NCI-H748 (cell line): Measurements from ENCODE around the gene C20orf141.
"Not testable (repeated sequence)": the region's sequence is repeated elsewhere in the genome, so short reads cannot be mapped to it uniquely, and the experiment has no call there.

Experiments
- DNase-seq: peaks from one replicate; lab custom pipeline; 2025; ENCODE audit not compliant: unreplicated experiment; lab: John Stamatoyannopoulos, UW

C20orf141 gene

DNA sequence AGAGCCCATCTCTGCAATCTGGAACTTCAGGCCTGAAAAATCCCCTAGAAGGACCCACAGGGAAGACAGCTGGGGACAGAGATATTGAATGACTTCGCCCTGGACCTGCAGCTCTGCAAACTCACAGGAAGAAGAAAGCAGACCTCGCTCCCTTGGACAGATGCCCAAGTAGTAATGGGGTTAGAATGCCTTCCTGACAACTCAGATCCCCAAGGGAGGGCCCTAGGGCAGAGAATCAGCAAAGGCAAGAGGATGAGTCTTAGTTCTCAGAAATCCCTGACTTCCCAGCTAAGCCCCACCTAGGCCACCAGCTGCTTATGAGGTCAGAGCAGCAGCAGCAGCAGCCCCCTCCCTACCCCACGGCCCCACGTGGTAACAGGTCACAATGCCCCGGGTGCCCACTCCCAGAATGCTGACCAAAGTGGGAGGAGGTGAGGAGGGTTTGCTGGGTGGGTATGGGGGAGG is at the start of gene C20orf141:
TSS of gene C20orf141 (plus strand) at position 401 of the 465 bp plus-strand sequence. CDS start 198 bp downstream, outside the sequence.
- no peak for DNase-seq

DNA sequence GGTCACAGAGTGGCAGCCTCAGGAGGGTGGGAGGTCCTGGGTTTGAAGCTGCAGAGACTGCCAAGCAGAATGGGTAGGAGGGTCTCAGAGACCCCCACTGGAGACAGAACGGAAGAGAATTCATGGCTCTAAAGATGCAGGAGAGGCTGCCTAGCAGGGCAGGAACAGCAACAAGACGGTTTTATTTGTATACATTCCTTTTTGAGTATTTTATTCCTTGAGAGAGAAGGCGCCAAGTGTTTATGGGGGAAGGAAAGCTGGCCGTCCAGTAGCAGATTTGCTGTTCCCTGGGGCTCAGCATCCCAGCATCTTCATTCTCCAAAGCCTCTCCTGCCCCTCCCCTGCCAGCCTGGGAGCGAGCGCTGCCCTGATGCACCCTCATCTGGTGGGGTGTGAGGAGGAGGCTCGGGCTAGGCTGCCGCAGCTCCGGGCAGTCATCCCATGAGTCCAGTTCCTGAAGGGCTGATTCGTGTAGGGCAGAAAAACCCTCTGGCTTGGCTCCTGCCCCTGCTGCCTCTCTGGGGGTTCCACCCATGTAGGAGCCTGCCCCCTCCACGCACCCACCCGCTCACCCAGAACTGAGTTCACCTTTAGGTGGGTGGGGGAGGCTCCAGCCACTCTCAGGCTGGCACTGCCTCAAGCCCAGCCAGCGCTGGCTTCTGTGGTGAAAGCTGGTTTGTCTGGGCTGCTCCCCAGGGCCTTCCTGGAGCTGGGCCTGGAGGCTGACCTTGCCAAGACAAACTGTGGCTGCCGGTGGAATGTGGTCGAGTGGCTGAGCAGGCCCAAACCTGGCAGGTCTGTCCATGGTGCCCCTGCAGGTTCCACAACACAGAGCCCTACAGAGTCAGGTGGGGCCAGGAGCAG is 46.8 kb upstream of the C20orf141 start:
- DNase-seq, result no peak

GRCh38 chr20:2768632-2769015 is 46.2 kb upstream of the C20orf141 start:
- DNase-seq, result no peak

DNA sequence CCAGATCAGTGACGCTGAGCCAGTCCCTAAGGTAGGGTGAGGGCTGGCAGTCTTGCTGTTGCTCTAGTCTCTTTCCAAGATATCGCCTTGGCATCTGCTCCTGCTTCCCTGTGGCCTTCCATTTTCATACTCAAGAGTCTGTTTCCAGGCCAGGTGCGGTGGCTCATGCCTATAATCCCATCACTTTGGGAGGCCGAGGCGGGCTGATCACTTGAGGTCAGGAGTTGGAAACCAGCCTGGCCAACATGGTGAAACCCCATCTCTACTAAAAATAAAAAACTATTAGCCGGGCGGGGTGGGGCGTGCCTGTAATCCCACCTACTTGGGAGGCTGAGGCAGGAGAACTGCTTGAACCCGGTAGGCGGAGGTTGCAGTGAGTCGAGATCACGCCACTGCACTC is 44.7 kb upstream of the C20orf141 start:
- not testable (repeated sequence) for DNase-seq

DNA sequence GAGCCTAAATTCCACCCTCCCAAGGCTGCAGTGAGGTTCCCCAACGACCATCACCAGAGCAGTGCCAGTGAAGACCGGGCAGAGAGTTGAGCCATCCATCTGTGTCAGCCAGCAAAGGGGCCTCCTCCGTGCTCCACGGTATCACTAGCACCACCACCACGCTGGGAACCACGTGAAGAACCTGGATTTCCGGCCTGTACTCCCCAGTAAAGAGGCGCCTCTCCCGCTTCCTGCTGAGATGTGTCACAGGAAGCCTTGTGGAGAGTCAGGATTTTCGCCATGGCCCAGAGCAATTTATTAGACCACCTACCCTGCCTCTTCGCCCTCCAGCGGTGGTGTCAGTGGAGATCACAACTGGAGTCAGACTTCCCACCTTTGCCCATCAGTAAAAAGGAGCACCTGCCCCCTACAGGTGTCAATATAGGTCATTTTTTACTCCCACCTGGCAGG is 43.1 kb upstream of the C20orf141 start:
- no peak for DNase-seq

- no peak for DNase-seq
These were observed 41.0 kb upstream of the C20orf141 start for GRCh38 chr20:2773812-2774211.

DNA sequence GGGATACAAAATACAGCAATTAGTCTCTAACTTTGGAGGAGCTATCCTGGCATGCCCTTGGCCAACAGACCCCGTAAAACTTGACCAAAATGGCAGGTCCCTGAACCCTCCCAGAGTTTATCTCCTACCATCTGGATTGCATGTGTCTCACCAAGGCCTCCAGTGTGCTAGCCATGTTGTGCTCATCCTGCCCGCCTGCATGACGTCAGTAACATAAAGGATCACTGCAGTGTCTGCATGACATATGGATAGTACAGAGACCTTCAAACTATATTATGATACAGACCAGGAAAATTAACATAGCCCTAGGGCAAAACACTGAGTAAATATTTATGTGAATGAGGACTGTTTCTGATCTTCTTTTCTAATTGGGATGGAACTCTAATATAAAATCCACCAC is 39.6 kb upstream of the C20orf141 start:
- no peak for DNase-seq

DNA sequence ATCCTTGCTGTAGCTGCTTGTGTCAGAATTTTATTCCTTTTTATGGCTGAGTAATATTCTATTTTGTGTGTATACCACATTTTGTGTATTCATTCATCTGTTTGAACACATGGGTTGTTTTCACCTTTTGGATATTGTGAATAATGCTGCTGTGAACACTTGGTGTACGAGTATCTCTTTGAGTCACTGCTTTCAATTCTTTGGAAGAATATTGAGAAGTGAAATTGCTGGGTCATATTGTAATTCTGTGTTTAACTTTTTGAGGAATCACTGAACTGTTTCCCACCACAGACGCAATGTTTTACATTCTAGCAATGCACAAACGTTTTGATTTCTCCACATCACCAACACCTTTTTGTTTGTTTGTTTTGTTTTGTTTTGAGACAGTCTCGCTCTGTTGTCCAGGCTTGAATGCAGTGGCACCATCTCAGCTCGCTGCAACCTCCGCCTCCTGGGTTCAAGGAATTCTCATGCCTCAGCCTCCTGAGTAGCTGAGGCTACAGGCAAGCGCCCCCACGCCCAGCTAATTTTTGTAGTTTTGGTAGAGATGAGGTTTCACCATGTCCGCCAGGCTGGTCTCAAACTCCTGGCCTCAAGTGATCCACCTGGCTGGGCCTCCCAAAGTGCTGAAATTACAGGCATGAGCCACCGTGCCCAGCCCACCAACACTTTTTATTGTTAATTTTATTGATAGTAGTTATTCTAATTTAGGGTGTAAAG is 36.0 kb upstream of the C20orf141 start:
- no peak for DNase-seq

- DNase-seq, result no peak
These were observed 33.8 kb upstream of the C20orf141 start for GRCh38 chr20:2780948-2781347.

DNA sequence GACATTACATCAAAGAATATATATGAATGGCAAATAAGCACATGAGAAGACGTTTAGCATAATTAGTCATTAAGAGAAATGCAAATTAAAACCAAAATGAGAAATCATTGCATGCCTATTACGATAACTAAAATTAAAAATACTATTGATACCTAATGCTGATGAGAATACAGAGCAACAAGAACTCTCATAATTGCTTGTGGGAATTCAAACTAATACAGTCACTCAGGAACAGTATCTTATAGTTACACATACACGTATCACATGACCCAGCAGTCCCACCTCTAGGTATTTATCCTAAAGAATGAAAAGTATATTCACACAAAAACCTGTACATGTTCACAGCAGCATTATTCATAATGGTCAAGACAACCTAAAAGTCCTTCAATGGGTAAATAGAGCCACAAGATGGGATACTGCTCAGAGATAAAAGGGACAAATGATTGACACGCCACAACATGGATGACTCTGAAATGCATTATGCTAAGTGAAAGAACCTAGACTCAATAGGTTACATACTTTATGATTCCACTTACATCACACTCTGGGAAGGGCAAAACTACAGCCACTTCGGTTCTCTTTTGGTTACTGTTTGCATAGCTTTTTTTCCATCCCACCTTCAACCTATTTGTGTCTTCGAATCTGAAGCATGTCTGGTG is 30.8 kb upstream of the C20orf141 start:
- no peak for DNase-seq

GRCh38 chr20:2793471-2793870 is 21.3 kb upstream of the C20orf141 start:
- no peak for DNase-seq

DNA sequence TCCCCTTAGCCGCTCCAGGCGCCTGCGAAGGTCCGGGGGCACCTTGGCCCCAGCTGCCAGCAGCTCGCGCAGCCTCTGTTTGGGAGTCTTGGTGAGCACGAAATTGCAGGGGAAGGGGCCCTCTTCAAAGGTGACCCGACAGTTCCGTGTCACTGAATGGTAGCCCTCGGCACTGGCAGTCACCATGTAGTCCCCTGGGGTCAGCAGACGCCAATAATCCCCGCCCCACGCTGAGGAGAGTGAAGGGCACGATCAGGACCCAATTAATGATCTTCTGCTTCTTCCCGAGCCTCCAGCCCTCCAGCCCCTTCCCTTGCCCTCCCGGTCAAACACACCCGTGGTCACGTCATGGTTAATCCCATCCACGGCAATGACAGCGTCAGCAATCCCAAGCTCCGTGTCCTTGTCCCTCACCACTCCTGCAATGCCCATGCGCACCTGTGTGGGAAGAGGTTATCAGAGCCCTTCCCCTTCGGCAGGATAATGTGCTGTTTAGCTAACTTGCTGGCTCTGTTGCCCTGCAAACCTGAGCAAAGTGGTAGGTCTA is 20.5 kb upstream of the C20orf141 start:
- DNase-seq, result no peak

DNA sequence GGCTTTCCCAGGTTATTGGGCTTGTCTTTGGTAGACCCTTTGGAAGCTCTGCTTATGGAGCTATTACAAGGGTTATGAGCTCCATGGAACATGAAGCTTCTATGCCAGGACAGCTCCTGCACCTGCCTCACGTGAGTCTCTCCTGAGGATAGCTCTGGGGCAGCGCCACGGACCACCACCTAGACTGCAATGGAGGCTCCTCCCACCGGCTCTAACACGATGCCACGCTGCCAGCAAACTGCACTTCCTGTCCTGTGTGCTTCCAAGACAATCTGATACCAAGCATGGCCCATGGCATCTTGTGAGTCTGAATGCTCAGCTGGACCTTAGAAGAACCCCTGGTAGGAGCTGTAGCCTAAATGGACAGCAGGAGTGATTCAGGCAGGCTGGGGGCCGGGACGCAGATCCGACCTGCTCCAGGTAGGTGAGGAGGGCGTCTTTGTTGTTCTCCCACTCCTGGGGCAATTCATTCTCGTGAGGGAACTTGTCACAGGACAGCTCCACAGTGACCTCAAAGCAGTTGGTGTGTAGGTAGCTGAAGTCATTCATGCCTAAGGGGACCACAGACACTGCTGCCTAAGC is 19.8 kb upstream of the C20orf141 start:
- DNase-seq, result peak; percentile 43

- DNase-seq, result no peak
These were observed 19.3 kb upstream of the C20orf141 start for GRCh38 chr20:2795451-2795850.

- DNase-seq, result no peak
These were observed 18.7 kb upstream of the C20orf141 start for GRCh38 chr20:2796011-2796660.

DNA sequence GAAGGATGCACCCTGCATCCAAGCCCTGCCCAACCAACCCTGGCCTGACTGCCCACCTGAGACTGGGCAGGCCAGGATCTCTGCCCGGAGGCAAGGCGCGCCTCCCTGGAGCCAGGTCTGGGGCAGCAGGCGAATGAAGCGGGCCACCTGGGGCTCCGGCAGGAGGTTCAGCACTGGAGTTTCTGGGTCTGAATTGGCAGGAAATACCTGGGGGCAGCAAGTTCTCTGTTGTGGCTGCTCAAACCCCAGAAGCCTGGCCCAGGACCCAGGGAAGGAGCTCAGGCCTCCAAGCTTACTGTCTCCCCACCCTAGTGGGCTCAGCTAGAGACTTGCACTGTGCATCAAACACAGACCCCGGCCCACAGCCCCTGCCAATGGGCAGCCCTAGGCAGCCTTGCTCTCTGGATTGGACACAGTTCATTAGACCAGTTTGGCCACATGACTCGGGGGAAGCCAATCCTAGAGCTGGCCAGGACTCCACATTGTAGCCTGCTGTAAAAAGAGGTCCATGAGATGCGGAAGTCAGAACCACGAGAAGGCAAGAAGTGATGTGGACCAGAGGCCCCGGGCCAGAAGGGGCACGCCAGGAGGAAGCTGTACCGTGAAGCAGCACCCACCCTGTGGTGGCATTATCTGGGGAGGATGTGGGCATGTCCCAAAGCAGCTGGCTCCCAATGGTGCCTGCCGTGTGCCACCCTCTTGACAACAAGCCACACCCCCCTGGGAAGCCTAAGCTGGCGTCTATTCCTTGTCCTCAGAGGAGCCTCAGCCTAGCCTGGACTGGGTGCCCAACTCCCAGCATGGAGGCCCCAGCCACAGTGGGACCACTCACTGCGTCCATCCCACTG is 17.4 kb upstream of the C20orf141 start:
- DNase-seq, result no peak

- no peak for DNase-seq
These were observed 16.5 kb upstream of the C20orf141 start for GRCh38 chr20:2798095-2798805.

DNA sequence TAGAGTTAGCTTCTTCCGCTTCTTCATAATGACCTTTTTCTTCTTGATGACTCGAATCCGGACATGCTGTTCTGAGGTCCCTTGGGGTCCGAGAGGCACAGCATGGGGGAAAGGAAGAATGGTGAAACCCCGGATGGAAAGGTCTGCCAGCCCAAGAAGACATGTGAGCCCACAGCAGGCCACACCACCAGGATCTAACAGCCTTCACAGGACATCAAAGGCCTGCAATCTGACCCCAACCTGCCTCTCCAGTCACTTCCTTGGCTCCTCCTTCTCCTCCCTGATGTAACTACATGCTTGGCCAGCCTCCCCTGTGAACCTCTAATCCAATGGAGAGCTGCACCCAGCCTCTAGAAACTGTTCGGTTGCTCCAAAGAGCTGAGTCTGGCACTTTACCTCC is 16.0 kb upstream of the C20orf141 start:
- no peak for DNase-seq

DNA sequence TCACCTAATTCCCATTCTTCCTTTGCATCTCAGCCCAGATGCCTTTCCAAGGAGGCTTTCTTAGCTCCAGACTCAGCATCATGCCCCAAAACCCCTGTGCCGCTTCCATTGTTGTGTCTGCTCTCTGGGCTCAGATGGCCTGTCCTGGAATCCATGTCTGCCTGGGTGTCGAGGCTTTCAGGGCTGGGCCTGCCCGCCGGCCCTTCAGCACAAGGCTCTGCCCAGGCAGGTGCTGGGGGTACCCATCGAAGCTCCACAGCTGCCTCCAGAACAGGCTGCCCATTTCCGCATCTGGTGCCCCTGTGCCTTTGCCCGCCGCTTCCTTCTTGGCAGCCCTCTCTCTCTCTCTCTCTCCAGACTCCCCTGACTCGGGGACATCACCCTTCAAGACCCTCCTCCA is 15.5 kb upstream of the C20orf141 start:
- no peak for DNase-seq
